Stimulated activated CD8-positive, alpha-beta memory T cell treated with anti-CD3 and anti-CD28 coated beads, Interleukin-7, amount 100 ng/mL, for 1 hour (primary cell): ENCODE data around the gene TRAF1.

Experiments
- DNase-seq, 2 donors: peaks; one replicate each; pipeline ENCODE4 v3.0.0-alpha.2; 2020; ENCODE audit warnings: low read depth in 2 of 2

Gene TRAF1

GRCh38 chr9:120940573-120940972 is 14.0 kb upstream of the TRAF1 start:
- DNase-seq = no peak

GRCh38 chr9:120938851-120939250 is 12.3 kb upstream of the TRAF1 start:
- DNase-seq = no peak

GRCh38 chr9:120937596-120937995 is 11.0 kb upstream of the TRAF1 start:
- DNase-seq = no peak

GRCh38 chr9:120937127-120937526 is 10.5 kb upstream of the TRAF1 start:
- DNase-seq = no peak

GRCh38 chr9:120936764-120937122 is 10.1 kb upstream of the TRAF1 start:
- no peak for DNase-seq

GRCh38 chr9:120936011-120936763 is 9.6 kb upstream of the TRAF1 start:
- DNase-seq = peak; percentile 75 to 92

- DNase-seq = no peak
These were observed 8.8 kb upstream of the TRAF1 start for GRCh38 chr9:120935383-120935857.

- DNase-seq = no peak
These were observed 7.7 kb upstream of the TRAF1 start for GRCh38 chr9:120934281-120934680.

GRCh38 chr9:120933310-120934055 is 6.9 kb upstream of the TRAF1 start:
- DNase-seq = no peak

- no peak for DNase-seq
These were observed 5.7 kb upstream of the TRAF1 start for GRCh38 chr9:120932086-120932823.

- DNase-seq = no peak
These were observed 4.9 kb upstream of the TRAF1 start for GRCh38 chr9:120931231-120932085.

- DNase-seq = no peak
These were observed 2.7 kb upstream of the TRAF1 start for GRCh38 chr9:120929229-120929791.

GRCh38 chr9:120928483-120929228 is 2.1 kb upstream of the TRAF1 start:
- DNase-seq = no peak

GRCh38 chr9:120928015-120928482 is 1.5 kb upstream of the TRAF1 start:
- no peak for DNase-seq

GRCh38 chr9:120927269-120928014 is 846 bp upstream of the TRAF1 start:
- no peak for DNase-seq

- peak in 1 of 2 donors; percentile 67 for DNase-seq
These were observed 830 bp downstream of the TRAF1 start for GRCh38 chr9:120925535-120926396.

GRCh38 chr9:120924698-120925534 is 1.7 kb downstream of the TRAF1 start:
- no peak for DNase-seq
